GM18951 (cell line): Measurements from ENCODE around the gene LDHB.
"Not testable (repeated sequence)": the region's sequence is repeated elsewhere in the genome, so short reads cannot be mapped to it uniquely, and the experiment has no call there.

ENCODE experiments used
- POLR2A ChIP-seq: IDR thresholded peaks from 4 replicates; pipeline ENCODE4 v1.6.1; 2011; ENCODE audit warnings: mild to moderate bottlenecking; ENCODE audit not compliant: insufficient read length, insufficient read depth; ENCODE audit errors: extremely low read depth
- in situ Hi-C: fragments of 300-500 bp; cut with MboI; formaldehyde crosslinking; loops from one replicate; pipeline ENCODE4 v1.12.0; 2022; ENCODE audit warnings: low sequenced_read_pairs, mixed read lengths, inconsistent platforms; ENCODE audit not compliant: unreplicated experiment

Gene LDHB

GRCh38 chr12:21677204-21677603 is 19.6 kb upstream of the LDHB start:
- TF ChIP-seq POLR2A, result no peak
- in situ Hi-C loops, result loop anchor here (10.0 kb wide), 1 partner anchor 72 kb away; the partner anchor contains the start of gene GYS2

GRCh38 chr12:21676776-21677175 is 19.1 kb upstream of the LDHB start:
- in situ Hi-C loops, result loop anchor here (10.0 kb wide), 1 partner anchor 72 kb away; the partner anchor contains the start of gene GYS2
- no peak for TF ChIP-seq POLR2A

- TF ChIP-seq POLR2A, result no peak
- in situ Hi-C loops, result loop anchor here (10.0 kb wide), 1 partner anchor 71 kb away; the partner anchor contains the start of gene GYS2
Measured at GRCh38 chr12:21675641-21676040, 18.0 kb upstream of the LDHB start.

GRCh38 chr12:21675096-21675495 is 17.5 kb upstream of the LDHB start:
- no peak for TF ChIP-seq POLR2A
- in situ Hi-C loops, result loop anchor here (10.0 kb wide), 1 partner anchor 70 kb away; the partner anchor contains the start of gene GYS2

GRCh38 chr12:21673830-21674552 is 16.3 kb upstream of the LDHB start:
- in situ Hi-C loops, result loop anchor here (10.0 kb wide), 1 partner anchor 69 kb away; the partner anchor contains the start of gene GYS2

- TF ChIP-seq POLR2A, result no peak
- in situ Hi-C loops, result loop anchor here (10.0 kb wide), 1 partner anchor 67 kb away; the partner anchor contains the start of gene GYS2
Measured at GRCh38 chr12:21672146-21672545, 14.5 kb upstream of the LDHB start.

GRCh38 chr12:21666722-21667121 is 9.1 kb upstream of the LDHB start:
- TF ChIP-seq POLR2A, result no peak
- in situ Hi-C loops, result no loop called here

- no peak for TF ChIP-seq POLR2A
- in situ Hi-C loops, result no loop called here
Measured at GRCh38 chr12:21665816-21666215, 8.2 kb upstream of the LDHB start.

GRCh38 chr12:21662122-21662792 is 4.6 kb upstream of the LDHB start:
- no peak for TF ChIP-seq POLR2A
- in situ Hi-C loops, result no loop called here

GRCh38 chr12:21661396-21662093 is 3.9 kb upstream of the LDHB start:
- in situ Hi-C loops, result not testable (repeated sequence)

- TF ChIP-seq POLR2A, result no peak
- in situ Hi-C loops, result no loop called here
Measured at GRCh38 chr12:21659383-21659782, 1.7 kb upstream of the LDHB start.

GRCh38 chr12:21656905-21657325 is 727 bp downstream of the LDHB start:
- in situ Hi-C loops, result no loop called here

GRCh38 chr12:21655591-21655990 is 2.1 kb downstream of the LDHB start:
- TF ChIP-seq POLR2A, result no peak
- in situ Hi-C loops, result no loop called here

More at GRCh38 chr12:21656905-21657325, 727 bp downstream of the LDHB start:
- TF ChIP-seq POLR2A, result no peak
